DMS153 treated with DMSO at 0.1 percent for 48 hours (cell line): ENCODE data around the gene NTRK2.

Experiments used
- DNase-seq: peaks from one replicate; lab custom pipeline; 2025; ENCODE audit not compliant: unreplicated experiment; lab: John Stamatoyannopoulos, UW

The NTRK2 gene

DNA sequence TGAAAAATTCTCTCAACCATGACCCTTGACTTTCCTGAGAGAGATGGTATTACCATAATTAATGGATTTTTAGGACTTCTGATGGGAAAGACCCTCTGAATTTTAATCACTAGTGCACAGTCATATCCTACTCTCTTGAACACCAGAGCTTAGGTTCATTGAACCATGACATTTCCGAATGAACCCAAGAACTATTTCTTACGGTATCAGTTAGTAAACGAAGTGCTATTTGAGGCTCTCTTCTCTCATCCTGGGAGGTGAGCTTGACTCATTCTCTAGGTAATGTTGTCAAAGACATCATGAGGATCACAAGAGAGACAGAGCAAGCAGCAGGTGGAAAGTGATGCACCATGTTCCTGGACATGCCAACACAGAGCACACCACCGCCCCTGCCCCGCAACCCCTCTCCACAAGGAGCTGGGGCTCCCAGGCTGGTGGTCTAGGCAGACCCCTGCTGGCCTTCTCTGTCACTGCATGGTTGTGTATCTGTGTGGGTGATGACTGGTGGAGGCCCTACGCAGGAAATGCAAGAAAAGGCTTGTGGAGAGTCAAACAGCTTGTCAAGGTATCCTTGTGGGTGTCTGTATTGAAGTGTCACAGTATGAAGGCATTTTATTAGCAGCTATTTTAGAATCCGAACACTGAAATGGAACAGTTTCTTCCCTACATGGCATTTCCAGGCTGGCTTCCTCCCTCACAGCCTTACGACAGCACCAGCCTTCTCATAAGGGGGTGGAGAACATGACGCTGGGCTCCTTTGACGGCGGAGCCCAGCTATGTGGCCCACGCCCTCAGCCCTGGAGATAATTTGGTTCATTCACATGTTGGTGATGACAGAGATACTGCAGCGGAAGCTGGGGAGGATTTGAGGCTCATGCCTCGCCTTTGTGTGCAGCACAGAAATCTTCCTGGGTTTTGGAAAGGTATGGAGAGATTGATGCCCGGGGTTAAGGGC lies 297.6 kb downstream of the NTRK2 start:
- DNase-seq: no peak

DNA sequence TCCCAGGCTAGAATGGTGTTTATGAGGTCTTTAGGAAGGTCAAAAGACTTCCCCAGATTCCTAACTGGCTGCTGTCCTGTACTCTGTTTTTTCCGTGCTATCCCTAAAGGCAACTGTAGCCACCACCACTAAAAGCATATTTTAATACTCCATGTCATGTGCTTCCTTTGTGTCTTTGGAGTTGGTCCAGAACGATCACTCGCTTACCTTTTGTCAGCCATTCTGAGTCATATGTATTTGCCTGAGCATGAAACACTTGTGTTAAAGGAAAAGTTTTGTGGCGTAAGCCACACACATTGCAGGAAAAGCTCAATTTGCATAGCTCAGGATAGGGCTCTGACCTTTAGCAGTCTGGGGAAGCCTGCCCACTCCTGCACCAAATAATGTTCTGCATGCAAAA lies 299.6 kb downstream of the NTRK2 start:
- DNase-seq: no peak

DNA sequence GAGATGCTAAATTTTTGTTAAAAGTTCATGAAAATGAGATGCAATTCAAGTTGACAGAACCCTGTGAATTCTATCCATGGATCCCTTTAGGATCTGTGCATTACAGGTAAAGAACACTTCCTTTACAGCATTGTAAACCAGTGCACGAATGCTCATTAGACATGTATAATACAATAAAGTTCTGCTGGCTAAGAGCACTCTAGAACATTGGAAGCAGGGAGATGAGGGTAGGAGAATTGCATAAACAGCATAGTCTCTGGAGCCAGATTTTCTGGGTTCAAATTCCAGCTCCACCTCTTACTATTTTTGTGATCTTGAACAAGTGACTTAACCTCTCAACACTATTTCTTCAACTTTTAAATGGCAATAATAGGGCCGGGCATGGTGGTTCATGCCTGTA lies 300.2 kb downstream of the NTRK2 start:
- no peak for DNase-seq

DNA sequence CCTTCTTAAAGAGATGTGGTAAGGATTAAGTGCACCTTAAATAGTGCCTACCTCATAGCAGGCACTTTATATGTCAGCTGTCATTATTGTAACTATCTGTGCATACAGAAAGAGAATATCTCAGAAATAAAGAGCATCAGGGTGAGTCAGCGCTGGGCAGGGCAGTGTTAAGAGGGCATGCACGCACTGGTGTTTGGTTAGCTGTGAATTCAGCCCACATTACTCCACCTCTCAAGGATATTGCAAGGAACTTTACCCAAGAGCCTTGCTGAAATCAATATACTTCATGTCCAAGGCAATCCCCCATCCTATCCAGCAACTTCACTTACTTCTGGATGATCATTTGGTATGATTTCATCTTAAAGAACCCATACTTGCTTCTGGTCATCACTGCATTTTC lies 300.9 kb downstream of the NTRK2 start:
- DNase-seq: no peak

DNA sequence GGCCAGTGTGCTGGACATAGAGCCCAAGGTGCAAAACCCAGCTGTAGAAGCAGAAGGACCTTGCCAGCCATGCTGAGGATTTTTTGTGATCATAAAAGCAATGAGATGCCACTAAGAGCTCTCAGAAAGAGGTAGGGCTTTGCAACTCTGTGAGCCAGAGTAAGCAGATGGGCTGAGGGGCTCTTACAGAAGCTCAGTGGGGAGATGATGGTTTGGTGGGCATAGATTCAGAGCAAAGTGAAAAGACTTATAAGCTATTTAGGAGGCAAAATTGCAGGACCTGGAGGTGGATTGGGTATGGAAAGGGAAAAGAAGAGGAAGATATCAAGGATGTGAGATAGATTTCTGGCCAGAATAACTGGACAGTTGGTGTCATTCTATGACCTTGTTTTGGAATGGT lies 302.0 kb downstream of the NTRK2 start:
- no peak for DNase-seq

DNA sequence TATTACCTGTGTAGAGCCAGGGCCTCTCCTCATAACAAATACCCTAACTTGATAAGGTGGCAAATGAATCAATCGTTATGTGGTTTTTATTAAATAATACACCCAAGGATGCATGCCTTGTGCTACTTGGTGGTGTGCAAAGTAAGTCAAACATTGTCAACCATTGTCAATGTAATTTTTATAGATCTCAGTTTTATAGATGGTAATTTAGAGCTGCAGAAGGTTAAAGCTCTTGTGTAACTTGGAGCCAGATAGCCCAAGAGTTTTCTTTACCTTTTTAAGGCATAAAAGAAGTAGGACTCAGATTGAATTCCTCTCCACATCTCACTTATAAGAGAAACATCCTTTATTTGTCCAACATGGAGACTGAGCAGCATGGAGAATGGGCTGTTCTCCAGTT lies 304.7 kb downstream of the NTRK2 start:
- DNase-seq: no peak

DNA sequence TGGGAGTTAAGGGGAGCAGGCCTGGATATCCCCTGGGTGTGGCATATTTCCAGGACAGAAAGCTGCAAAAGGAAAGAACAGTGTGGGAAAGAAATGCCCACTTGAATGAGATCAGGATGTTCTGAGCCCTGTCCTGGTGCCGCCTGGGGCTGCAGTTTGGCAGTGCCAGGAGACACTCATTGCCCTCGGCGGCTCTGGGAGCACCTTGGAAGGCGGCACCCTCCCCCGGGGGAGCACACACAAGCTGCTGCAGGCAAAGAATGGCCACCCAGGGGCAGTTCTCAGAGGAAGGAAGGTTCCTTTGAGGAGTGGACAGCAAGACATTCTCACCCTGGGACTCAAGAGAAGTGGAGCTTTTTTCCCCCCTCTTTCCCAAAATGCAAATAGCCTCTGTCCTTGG lies 305.3 kb downstream of the NTRK2 start:
- no peak for DNase-seq

DNA sequence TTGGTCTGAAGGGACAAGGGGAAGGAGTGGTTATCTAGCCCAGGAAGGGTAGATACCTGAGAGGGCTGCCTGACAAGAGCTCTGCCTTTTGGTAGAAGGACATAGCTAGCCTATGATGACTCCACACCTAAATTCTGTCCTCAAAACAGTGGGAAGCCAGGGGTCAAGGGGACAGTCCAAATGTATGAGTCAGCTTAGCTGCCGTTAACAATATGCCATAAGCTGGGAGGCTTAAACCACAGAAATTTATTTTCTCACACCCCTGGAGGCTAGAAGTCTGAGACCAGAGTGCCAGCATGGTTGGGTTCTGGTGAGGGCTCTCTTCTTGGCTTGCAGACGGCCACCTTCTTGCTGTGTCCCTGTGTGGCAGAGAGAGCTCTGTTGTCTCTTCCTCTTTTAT lies 306.4 kb downstream of the NTRK2 start:
- DNase-seq: no peak

DNA sequence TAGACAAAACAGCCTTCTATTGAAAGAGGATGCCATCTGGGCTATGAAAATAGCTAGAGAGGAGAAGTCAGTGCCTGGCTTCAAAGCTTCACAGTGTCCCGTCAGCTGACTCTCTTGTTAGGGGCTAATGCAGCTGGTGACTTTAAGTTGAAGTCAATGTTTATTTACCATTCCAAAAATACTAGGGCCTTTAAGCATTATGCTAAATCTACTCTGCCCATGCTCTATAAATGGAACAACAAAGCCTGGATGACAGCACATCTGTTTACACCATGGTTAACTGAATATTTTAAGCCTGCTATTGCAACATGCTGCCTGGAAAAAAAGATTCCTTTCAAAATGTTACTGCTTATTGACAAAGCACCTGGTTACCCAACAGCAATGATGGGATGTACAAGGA lies 309.1 kb downstream of the NTRK2 start:
- DNase-seq: no peak

DNA sequence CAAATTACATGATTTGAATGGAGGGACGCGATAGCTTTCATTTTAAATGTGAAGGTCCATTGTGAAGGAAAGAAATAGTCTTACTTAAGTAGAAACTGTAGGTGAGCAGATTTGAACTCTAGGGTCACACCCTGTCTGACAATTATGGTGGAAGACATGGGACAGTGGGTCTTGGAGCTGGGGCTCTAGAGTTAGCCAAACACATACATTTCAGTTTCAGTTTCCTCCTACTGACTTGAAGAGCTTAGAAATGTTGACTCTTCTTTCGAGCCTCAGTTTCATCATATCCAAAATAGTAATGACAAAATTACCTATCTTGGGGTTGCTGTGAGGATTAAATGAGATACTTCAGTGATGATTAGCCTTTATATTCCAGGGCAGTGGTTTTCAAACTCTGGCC lies 314.2 kb downstream of the NTRK2 start:
- no peak for DNase-seq

DNA sequence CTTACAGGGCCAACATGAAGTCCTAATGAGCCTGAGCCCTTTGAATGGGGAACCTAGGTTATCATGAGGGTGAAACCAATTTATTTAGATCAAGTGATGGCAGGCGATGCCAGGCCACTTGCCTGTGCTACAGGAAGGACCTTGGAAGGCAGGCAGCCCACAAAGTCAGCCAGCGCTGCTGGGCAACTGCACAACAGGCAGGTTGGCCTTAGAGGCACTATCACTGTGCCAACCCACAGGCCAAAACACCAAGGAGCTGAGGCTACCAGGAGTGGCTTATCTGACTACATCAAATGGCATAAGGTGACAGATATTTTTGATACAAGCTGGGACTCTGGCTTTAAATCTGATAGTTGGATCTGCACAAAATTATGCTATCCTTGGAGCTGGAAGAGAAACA lies 319.1 kb downstream of the NTRK2 start:
- no peak for DNase-seq

DNA sequence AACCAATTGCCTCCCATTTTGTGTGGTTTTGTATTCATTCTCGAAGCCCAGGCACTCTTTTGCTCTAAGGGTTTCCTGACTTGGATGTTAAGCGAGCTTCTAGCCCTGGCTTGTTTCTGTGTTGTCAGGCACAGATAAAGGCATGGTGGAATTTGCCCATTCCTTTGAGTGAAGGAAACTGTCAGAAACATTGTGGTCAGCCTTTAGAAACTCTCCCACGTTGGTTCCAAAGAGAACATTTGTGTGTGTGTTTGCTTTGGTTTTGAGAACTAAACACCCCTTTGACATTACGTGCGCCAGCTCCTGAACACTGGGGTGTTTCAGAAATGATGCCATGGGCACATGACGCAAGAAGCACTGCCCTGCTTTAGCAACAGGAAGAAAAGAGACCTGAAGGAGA lies 320.9 kb downstream of the NTRK2 start:
- DNase-seq: no peak

DNA sequence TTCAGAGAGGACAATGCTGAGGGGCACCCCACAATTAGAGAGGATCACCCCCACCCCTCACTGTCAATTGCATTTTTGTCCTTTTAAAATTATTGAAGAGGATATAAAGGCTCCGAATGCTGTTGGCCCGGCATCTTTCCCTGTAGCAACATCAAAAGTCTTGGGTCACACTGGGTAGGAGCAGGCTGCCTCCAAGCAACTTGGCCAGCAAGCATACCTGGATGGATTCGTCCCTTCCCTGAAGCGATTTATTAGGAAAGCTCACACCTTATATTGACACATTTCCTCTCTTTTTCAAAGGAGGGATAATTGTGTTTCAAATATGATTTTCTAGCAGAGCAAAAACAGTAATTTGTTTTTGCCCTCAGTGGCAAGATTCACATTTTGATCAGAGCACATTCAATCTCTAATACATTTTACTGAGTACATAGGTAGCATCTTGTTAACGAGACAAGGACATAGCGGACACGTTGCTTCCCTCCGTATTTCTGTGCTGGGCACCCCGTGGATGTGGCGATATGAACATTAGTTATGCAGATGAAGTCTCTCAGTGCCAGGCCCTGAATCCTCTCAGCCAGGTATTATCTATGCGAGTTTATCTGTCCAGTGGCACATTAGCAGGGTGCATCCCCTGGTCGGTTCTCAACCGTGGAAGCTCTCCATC lies 321.5 kb downstream of the NTRK2 start:
- DNase-seq: no peak

DNA sequence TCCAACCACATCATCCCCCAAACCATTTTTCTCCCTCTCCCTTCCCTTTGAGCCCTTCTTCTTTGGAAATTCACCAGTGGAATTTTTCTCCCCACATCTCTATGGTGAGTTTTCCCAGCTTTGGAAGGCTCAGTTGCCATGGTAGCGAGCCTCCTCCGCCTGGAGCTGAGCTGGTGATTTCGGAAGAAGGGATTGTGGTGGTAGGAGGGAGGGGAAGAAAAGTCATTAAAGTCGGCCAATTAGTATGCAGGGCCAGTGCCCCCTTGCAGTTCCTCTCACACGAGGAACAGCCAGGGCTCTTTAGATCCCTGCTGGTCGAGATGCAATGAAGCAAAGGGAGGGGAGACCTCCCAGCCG lies 322.0 kb downstream of the NTRK2 start:
- DNase-seq: no peak

DNA sequence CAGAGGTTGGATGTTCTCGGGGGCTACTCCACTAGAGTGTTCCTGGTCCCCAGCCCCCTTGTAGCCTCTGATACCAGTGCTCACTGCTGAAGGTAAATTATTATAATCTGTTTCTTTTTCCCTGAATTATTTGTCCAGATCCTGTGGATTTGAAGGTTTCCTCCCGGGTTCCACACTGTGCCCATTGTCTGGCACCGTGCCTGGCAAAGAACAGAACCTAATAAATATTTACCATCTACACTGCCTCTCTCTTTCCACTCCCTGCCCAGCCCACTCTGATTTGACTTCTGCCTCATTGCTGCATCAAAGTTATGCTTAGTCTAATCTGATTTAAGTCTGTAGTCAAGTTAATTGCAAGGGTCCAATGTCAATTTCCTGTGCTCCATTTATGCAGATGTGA lies 322.9 kb downstream of the NTRK2 start:
- DNase-seq: no peak

DNA sequence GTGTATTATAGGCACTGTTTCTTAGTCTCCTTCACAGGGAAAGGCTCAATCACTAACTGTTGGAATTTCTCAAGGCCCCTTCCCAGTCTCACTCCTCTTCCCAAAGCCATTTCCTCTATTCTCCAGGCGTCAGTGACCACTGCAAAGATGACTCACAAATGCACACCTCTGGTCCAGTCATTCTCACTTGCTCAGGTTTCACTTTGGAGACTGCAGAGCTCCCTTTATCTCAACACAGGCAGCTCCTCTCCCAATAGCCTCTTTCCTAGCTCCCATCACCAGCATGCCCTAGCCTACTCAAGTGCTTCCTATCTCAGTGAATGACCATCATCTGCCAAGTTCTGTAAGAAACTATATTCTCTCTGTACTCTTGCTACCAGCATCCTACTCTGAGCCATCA lies 323.6 kb downstream of the NTRK2 start:
- no peak for DNase-seq

DNA sequence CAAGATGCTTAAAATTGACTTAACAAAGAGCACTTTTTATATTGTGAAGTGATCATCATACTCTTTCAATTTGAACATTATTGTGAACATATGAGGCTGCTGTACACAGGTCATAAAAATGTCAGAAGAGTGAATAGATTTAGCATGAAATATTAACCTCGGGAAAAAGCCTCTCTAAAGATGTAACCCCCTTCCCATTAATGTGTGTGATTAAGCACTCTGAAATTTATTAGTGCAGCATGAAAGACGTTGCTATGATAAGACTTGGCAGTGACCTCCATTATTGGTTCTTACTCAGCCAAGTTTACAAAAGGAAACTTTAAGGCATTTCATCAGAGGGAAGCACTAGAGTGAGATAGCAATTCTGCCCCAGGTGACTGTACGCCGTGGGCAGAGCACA lies 326.5 kb downstream of the NTRK2 start:
- no peak for DNase-seq

DNA sequence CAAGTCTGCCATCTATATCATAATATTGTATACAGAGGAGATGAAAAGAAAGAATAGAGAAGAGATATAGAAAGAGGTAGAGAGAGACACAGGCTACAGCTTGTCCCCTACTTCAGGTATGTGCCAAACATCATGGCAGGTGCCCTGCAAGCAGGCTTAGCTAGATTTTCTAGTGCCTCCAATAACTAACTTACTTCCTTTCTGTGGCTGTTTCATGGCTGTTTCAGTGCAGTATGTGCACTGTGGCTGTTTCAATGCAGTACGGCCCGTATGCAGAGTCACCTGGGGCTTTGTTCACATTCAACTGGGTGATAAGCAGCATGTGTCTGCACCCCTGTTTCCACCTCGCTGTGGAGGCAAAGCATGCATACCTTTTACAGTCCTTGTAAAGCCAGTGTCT lies 327.2 kb downstream of the NTRK2 start:
- DNase-seq: no peak

DNA sequence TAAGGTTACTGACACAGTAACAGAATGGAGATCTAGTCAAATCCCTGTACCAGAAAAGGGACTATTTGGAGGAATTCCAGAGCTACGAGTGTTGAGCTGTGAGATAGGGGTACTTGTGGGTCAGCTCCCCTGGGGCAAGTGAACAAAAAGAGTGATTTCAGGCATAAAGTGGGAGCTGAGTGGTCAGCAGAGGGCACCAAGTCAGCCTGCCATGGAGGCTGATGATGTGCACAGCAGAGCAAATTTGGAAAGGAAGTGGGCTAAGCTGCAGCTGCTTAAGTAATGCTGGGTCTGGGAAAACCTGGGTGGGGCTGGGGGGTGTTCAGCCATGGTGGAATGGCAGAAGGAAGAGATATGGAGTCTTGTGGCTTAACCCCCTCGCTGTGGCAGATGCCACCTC lies 327.9 kb downstream of the NTRK2 start:
- no peak for DNase-seq

DNA sequence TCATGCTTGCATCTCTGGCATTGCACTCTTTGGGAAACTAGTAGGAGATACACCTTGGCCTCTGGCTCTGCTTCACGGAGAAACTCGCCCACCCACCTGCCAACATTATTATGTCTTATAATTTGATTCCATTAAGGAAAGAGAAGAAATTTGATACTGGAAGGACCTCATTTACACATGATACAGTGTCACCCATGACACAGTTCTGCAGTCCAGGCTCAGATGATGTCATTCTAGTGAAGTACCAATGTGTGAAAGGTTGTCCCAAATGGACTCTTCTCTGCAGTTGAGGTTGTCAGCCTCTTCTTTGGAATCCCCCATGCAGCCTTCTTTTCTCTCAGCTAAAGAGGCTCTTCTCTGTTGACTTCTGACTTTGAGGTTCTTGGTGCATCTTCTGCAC lies 329.1 kb downstream of the NTRK2 start:
- no peak for DNase-seq

DNA sequence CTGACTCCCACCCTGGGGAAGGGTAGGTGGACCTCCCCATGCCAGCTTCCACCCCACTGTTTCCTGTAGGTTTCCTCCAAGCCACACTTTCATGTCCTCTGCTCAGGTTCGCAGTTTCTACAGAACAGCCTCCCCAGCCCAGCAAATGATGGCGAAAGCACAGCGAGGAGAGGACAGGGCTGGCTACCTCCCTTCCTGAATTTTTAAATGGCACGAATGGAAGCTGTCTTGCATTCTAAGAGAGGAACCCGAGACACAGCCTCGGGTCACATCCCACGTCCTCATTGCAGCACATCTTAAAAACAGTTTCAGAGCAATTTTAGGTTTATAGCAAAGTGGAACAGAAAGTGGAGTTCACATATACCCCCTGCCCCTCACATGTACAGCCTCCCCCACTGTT lies 330.3 kb downstream of the NTRK2 start:
- DNase-seq: no peak

DNA sequence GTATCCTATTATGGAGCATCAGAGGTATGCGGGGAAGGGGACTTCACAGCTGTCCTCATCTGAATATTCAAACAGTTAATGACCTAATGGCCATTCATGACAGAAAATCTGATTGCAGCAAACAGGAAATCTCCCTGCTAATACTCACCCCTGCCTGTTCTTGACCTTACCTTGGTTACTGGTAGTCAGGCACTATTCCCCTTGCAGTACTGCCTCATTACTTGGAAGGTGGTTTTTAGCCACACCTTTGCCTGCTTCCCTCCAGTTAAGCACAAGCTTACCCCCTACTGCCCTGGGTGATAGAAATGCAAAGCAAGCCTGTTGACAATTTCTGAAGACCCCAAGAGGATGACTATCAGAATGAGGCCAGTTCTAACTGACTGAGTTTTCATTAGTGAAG lies 332.4 kb downstream of the NTRK2 start:
- DNase-seq: no peak
